ENCODE results near the gene TFEB. TPM values are rescaled to one million over a fixed set of nuclear protein-coding genes. Genes with fewer than 3 reads are reported as not detected.
A peak's percentile ranks its signal among the peaks of the same experiment; 100 is the strongest.

Gene TFEB
- total and polyA plus RNA-seq, 2 donors (not counting 3 experiments of a cell fraction or from before 2014, with no cell fraction given), result 4.9 to 6.6 TPM

DNA sequence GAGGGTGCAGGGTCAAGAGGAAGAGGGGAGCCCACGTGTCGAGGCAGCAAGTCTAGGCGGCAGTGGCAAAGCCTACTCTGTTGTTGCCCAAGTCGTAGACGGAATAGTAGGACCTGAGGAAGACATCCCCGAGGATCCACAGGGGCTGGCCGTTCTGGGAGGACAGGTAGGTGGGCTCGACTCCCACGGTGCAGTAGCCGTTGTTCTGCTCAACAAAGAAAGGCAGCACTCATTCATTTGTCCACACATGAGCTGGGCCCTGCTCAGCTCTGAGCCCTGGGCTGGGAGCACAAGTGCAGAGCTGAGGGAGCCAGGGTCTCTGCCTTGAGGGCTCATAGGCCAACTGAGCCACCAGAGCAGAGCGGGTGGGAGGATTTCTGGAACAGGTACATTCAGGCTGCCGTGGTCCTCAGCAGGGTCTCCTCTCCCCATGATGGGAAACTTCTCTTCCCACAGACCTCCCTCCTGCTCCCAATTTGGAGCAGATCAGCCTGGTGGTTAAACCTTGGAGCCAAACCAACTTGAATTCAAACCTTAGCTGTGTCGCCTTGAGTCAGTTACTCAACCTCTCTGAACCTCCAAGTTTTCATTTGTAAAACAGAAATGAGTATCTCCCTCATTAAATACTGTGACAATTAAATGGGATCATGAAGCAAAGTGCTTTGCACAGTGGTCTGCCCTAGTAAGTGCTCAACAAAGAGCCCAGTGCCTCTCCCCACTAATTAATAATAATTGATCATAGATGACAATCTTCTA, 1.6 kb upstream of the TFEB start:
- no peaks in the 10 kb centered on the region for H3K9me3 ChIP-seq (replicated peaks; ENCODE audit: control insufficient read depth, insufficient read depth, low read length)
- H4K20me1 ChIP-seq (replicated peaks; ENCODE audit: control insufficient read depth, extremely low read depth, insufficient read depth, low read length), result no peaks in the 10 kb centered on the region
- H3K4me3 ChIP-seq (replicated peaks in 1 of 3; ENCODE audit: insufficient read depth in 1 of 3, low read depth in 1 of 3, low read length in 3 of 3), result no peak overlapping the region
- H3K36me3 ChIP-seq (ENCODE audit: control insufficient read depth in 2 of 2, extremely low read depth in 1 of 2, insufficient read depth in 2 of 2, low read length in 2 of 2), result no peaks in the 10 kb centered on the region
- H3K79me2 ChIP-seq (ENCODE audit: control insufficient read depth, insufficient read depth, low read length), result no peaks in the 10 kb centered on the region
- no peaks in the 10 kb centered on the region for H3K27me3 ChIP-seq (ENCODE audit: control insufficient read depth in 2 of 2, insufficient read depth in 2 of 2, low read length in 2 of 2)
- H3K27ac ChIP-seq (ENCODE audit: insufficient read depth, low read depth, low read length), result no peak overlapping the region
- H3K4me2 ChIP-seq (ENCODE audit: insufficient read depth, low read length), result no peak overlapping the region
- H3K4me1 ChIP-seq (ENCODE audit: control insufficient read depth, extremely low read depth, insufficient read depth, low read length), result peaks cover 12% of the 10 kb centered on the region
- no peak overlapping the region for H3K9ac ChIP-seq (replicated peaks; ENCODE audit: extremely low read depth, insufficient read depth, low read length)
- FAIRE-seq (no peak), DNase-seq (ENCODE audit: low read depth, low spot score) (no peak)
- no peaks in the 10 kb centered on the region for H3K9me1 ChIP-seq (replicated peaks; ENCODE audit: control insufficient read depth, extremely low read depth, insufficient read depth, low read length)
- dilution Hi-C loops (cut with MboI; ENCODE audit: extremely low pct_ligation_motif_present, low sequenced_read_pairs) (no loop called here), intact Hi-C loops (cut with micrococcal nuclease) (no loop called here)
- ChIA-PET POLR2A (no interaction called here), CTCF (no interaction called here)
- no peak for TF ChIP-seq GATA2 (IDR thresholded peaks at IDR 0.05; ENCODE audit: insufficient read depth, insufficient read length, low read depth, low read length)
- no peak for TF ChIP-seq MYC (IDR thresholded peaks at IDR 0.05; ENCODE audit: low read depth, low read length)
- TF ChIP-seq, protein P1, sequence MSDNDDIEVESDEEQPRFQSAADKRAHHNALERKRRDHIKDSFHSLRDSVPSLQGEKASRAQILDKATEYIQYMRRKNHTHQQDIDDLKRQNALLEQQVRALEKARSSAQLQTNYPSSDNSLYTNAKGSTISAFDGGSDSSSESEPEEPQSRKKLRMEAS (IDR thresholded peaks at IDR 0.05; ENCODE audit: insufficient read depth, insufficient read length), result no peak
- no peak for TF ChIP-seq FOS (IDR thresholded peaks at IDR 0.05; ENCODE audit: borderline replicate concordance, insufficient read depth, low read length)
- H2AFZ ChIP-seq (ENCODE audit: low read depth, low read length), result peak overlapping the region; percentile 67
- BruUV-seq (replicated peaks), result no TSS peak

DNA sequence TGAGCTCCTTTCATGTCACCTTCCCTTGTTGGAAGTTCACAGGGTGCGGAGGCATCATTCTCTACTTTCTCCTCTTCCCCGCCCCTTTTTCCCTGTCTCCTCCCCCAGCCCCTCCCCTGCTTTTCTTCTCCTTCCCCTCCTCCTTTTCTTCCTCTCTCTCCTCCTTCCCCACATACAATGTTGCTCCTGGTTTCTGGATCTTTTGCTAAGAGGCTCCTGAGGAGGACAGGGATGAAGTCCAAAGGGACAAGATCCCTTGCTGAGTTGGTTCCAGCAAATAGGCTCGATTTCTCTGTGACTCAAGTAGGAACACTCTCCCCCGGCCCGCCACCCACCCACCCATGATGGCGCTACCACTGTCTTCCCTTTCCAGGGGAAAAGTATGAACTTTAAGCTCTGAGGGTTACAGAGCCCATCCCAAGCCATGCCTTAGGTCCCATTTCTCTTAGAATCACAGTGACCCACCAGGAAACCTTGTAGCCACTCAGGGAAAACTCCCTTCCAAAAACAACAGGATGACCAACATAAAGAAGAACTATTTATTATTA, 852 bp upstream of the TFEB start:
- Histone ChIP-seq H3K27ac (ENCODE audit: insufficient read depth, low read depth, low read length) (no peak overlapping the region), H3K36me3 (ENCODE audit: control insufficient read depth in 2 of 2, extremely low read depth in 1 of 2, insufficient read depth in 2 of 2, low read length in 2 of 2) (no peaks in the 10 kb centered on the region), H3K9ac (replicated peaks; ENCODE audit: extremely low read depth, insufficient read depth, low read length) (no peak overlapping the region), H2AFZ (ENCODE audit: low read depth, low read length) (peak overlapping the region; percentile 67), H3K9me3 (replicated peaks; ENCODE audit: control insufficient read depth, insufficient read depth, low read length) (no peaks in the 10 kb centered on the region), H3K4me2 (ENCODE audit: insufficient read depth, low read length) (peak overlapping the region; percentile 53), H3K79me2 (ENCODE audit: control insufficient read depth, insufficient read depth, low read length) (no peaks in the 10 kb centered on the region), H3K4me3 (replicated peaks in 1 of 3; ENCODE audit: insufficient read depth in 1 of 3, low read depth in 1 of 3, low read length in 3 of 3) (peak overlapping the region in 1 of 3 experiments; percentile 7), H4K20me1 (replicated peaks; ENCODE audit: control insufficient read depth, extremely low read depth, insufficient read depth, low read length) (no peaks in the 10 kb centered on the region), H3K4me1 (ENCODE audit: control insufficient read depth, extremely low read depth, insufficient read depth, low read length) (peaks cover 12% of the 10 kb centered on the region), H3K9me1 (replicated peaks; ENCODE audit: control insufficient read depth, extremely low read depth, insufficient read depth, low read length) (no peaks in the 10 kb centered on the region), H3K27me3 (ENCODE audit: control insufficient read depth in 2 of 2, insufficient read depth in 2 of 2, low read length in 2 of 2) (no peaks in the 10 kb centered on the region)
- FAIRE-seq, result peak; percentile 58
- dilution Hi-C loops (cut with MboI; ENCODE audit: extremely low pct_ligation_motif_present, low sequenced_read_pairs), result no loop called here
- ChIA-PET POLR2A (no interaction called here), CTCF (no interaction called here)
- peak; percentile 26 for DNase-seq (ENCODE audit: low read depth, low spot score)
- TF ChIP-seq GATA2 (IDR thresholded peaks at IDR 0.05; ENCODE audit: insufficient read depth, insufficient read length, low read depth, low read length) (no peak), CTCF (IDR thresholded peaks at IDR 0.05; ENCODE audit: extremely low read depth in 1 of 2, insufficient read depth in 1 of 2, low read depth in 1 of 2, low read length in 2 of 2) (no peak), POLR2A (IDR thresholded peaks at IDR 0.05; ENCODE audit: low read depth, low read length) (no peak), EZH2 (IDR thresholded peaks at IDR 0.05; ENCODE audit: borderline replicate concordance, low read depth, low read length, severe bottlenecking) (no peak), POLR2AphosphoS5 (IDR thresholded peaks at IDR 0.05; ENCODE audit: insufficient read depth, low read depth, low read length) (no peak)
- BruUV-seq (replicated peaks), result no TSS peak
- intact Hi-C loops (cut with micrococcal nuclease), result no loop called here

Measured in endothelial cell of umbilical vein (primary cell).